Liver (tissue), 3 donors: ENCODE measurements around the gene C2orf66.

Experiments
- EGR1 ChIP-seq, 2 donors: IDR thresholded peaks; 2 replicates each; pipeline ENCODE4 v1.6.1; 2016 to 2018; ENCODE audit warnings: antibody characterized with exemption in 2 of 2, low read depth in 2 of 2
- GABPA ChIP-seq, 2 donors: IDR thresholded peaks in 1 of 2; conservative IDR thresholded peaks in 1 of 2; 2 replicates each; pipeline ENCODE4 v1.6.1; 2016; ENCODE audit warnings: antibody characterized with exemption in 2 of 2, mild to moderate bottlenecking in 1 of 2, moderate library complexity in 1 of 2
- HNF4A ChIP-seq, 2 donors: conservative IDR thresholded peaks; 2 replicates each; pipeline ENCODE4 v1.6.1; 2016; ENCODE audit warnings: antibody characterized with exemption in 2 of 2, mild to moderate bottlenecking in 2 of 2
- HNF4G ChIP-seq: IDR thresholded peaks from 2 replicates; pipeline ENCODE4 v1.6.1; 2016; ENCODE audit warnings: antibody characterized with exemption
- RAD21 ChIP-seq, 2 donors: IDR thresholded peaks; 2 replicates each; pipeline ENCODE4 v1.6.1; 2016; ENCODE audit warnings: antibody characterized with exemption in 2 of 2, mild to moderate bottlenecking in 2 of 2
- RXRA ChIP-seq, 2 donors: IDR thresholded peaks; 2 replicates each; pipeline ENCODE4 v1.6.1; 2017 to 2018; ENCODE audit warnings: antibody characterized with exemption in 2 of 2, mild to moderate bottlenecking in 1 of 2
- SP1 ChIP-seq: IDR thresholded peaks from 2 replicates; pipeline ENCODE4 v1.6.1; 2018; ENCODE audit warnings: antibody characterized with exemption, mild to moderate bottlenecking
- TAF1 ChIP-seq: conservative IDR thresholded peaks from 2 replicates; pipeline ENCODE4 v1.6.1; 2016; ENCODE audit warnings: antibody characterized with exemption, mild to moderate bottlenecking
- YY1 ChIP-seq: IDR thresholded peaks from 2 replicates; pipeline ENCODE4 v1.6.1; 2016; ENCODE audit warnings: antibody characterized with exemption, mild to moderate bottlenecking
- TF ChIP-seq, protein P1 (sequence below): IDR thresholded peaks from 2 replicates; pipeline ENCODE4 v1.6.1; 2016; ENCODE audit warnings: antibody characterized with exemption, mild to moderate bottlenecking
- TF ChIP-seq, protein P2 (sequence below): fragments of 150-350 bp; IDR thresholded peaks from 2 replicates; pipeline ENCODE4 v1.5.1; 2017; ENCODE audit warnings: improper control_type of control experiment, low read depth, low read length; ENCODE audit not compliant: missing input control
- TF ChIP-seq, protein P3 (sequence below): IDR thresholded peaks from 2 replicates; pipeline ENCODE4 v1.6.1; 2016; ENCODE audit warnings: antibody characterized with exemption
- TF ChIP-seq, protein P4 (sequence below): IDR thresholded peaks from 2 replicates; pipeline ENCODE4 v1.6.1; 2016; ENCODE audit warnings: antibody characterized with exemption
- donor health status: healthy.
- donor health status: healthy.

DNA sequence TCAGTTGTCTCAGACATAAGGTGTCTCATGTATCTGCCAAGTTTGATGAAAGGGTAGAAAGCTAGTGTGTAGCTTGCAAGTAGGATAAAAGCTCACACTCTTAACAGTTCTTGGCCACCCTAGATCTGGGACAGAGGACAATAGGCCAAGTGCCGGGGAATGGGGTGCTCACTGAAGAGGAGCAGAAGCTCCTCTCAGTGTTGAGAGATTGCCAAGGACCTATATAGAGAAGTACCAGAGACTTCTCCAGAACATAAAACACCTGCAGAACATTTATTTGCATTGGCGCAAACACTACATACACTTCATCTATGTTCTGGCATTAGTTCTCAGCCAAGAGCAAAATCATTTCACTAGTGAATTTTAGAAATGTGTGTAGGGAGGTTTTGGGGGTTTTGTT lies 6.8 kb downstream of the C2orf66 start:
- TF ChIP-seq, protein P1, sequence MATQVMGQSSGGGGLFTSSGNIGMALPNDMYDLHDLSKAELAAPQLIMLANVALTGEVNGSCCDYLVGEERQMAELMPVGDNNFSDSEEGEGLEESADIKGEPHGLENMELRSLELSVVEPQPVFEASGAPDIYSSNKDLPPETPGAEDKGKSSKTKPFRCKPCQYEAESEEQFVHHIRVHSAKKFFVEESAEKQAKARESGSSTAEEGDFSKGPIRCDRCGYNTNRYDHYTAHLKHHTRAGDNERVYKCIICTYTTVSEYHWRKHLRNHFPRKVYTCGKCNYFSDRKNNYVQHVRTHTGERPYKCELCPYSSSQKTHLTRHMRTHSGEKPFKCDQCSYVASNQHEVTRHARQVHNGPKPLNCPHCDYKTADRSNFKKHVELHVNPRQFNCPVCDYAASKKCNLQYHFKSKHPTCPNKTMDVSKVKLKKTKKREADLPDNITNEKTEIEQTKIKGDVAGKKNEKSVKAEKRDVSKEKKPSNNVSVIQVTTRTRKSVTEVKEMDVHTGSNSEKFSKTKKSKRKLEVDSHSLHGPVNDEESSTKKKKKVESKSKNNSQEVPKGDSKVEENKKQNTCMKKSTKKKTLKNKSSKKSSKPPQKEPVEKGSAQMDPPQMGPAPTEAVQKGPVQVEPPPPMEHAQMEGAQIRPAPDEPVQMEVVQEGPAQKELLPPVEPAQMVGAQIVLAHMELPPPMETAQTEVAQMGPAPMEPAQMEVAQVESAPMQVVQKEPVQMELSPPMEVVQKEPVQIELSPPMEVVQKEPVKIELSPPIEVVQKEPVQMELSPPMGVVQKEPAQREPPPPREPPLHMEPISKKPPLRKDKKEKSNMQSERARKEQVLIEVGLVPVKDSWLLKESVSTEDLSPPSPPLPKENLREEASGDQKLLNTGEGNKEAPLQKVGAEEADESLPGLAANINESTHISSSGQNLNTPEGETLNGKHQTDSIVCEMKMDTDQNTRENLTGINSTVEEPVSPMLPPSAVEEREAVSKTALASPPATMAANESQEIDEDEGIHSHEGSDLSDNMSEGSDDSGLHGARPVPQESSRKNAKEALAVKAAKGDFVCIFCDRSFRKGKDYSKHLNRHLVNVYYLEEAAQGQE: no peak
- TF ChIP-seq EGR1 (IDR thresholded peaks at IDR 0.05; ENCODE audit: low read depth in 2 of 2) (no peak), GABPA (IDR thresholded peaks at IDR 0.05 in 1 of 2, conservative IDR thresholded peaks at IDR 0.05 in 1 of 2) (no peak), TAF1 (no peak), SP1 (no peak), HNF4A (conservative IDR thresholded peaks at IDR 0.05) (no peak), RAD21 (IDR thresholded peaks at IDR 0.05) (no peak), YY1 (no peak), HNF4G (no peak), RXRA (IDR thresholded peaks at IDR 0.05) (no peak)
- TF ChIP-seq, protein P2, sequence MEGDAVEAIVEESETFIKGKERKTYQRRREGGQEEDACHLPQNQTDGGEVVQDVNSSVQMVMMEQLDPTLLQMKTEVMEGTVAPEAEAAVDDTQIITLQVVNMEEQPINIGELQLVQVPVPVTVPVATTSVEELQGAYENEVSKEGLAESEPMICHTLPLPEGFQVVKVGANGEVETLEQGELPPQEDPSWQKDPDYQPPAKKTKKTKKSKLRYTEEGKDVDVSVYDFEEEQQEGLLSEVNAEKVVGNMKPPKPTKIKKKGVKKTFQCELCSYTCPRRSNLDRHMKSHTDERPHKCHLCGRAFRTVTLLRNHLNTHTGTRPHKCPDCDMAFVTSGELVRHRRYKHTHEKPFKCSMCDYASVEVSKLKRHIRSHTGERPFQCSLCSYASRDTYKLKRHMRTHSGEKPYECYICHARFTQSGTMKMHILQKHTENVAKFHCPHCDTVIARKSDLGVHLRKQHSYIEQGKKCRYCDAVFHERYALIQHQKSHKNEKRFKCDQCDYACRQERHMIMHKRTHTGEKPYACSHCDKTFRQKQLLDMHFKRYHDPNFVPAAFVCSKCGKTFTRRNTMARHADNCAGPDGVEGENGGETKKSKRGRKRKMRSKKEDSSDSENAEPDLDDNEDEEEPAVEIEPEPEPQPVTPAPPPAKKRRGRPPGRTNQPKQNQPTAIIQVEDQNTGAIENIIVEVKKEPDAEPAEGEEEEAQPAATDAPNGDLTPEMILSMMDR: no peak
- TF ChIP-seq, protein P3, sequence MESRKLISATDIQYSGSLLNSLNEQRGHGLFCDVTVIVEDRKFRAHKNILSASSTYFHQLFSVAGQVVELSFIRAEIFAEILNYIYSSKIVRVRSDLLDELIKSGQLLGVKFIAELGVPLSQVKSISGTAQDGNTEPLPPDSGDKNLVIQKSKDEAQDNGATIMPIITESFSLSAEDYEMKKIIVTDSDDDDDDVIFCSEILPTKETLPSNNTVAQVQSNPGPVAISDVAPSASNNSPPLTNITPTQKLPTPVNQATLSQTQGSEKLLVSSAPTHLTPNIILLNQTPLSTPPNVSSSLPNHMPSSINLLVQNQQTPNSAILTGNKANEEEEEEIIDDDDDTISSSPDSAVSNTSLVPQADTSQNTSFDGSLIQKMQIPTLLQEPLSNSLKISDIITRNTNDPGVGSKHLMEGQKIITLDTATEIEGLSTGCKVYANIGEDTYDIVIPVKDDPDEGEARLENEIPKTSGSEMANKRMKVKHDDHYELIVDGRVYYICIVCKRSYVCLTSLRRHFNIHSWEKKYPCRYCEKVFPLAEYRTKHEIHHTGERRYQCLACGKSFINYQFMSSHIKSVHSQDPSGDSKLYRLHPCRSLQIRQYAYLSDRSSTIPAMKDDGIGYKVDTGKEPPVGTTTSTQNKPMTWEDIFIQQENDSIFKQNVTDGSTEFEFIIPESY: no peak
- TF ChIP-seq, protein P4, sequence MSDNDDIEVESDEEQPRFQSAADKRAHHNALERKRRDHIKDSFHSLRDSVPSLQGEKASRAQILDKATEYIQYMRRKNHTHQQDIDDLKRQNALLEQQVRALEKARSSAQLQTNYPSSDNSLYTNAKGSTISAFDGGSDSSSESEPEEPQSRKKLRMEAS: no peak
